HepG2 (cell line): Measurements from ENCODE around the gene RIPK3. TPM values are rescaled to one million over a fixed set of nuclear protein-coding genes. Genes with fewer than 3 reads are reported as not detected.

Source experiments
- BORCS8-MEF2B ChIP-seq: sonication (generic); formaldehyde crosslinking; IDR thresholded peaks from 2 replicates; pipeline ENCODE4 v1.8.0; 2022; ENCODE audit warnings: mild to moderate bottlenecking, missing genetic modification reagents
- CCDC6 ChIP-seq: sonication (generic); formaldehyde crosslinking; IDR thresholded peaks from 2 replicates; pipeline ENCODE4 v1.8.1; 2022; ENCODE audit warnings: mild to moderate bottlenecking, missing genetic modification reagents, moderate library complexity
- FOXO1 ChIP-seq: sonication (generic); formaldehyde crosslinking; IDR thresholded peaks from 2 replicates; pipeline ENCODE4 v1.4.0; 2020; ENCODE audit warnings: missing genetic modification reagents
- GABPB1 ChIP-seq: IDR thresholded peaks from 2 replicates; pipeline ENCODE4 v1.6.1; 2016; ENCODE audit warnings: mild to moderate bottlenecking, missing genetic modification reagents, moderate library complexity, missing compliant biosample characterization
- HCFC1 ChIP-seq: fragments of 150-350 bp; IDR thresholded peaks from 2 replicates; pipeline ENCODE4 v1.6.1; 2014; ENCODE audit warnings: low read depth, low read length
- HNRNPLL ChIP-seq: fragments of 200-400 bp; formaldehyde crosslinking; IDR thresholded peaks from 2 replicates; pipeline ENCODE4 v1.6.1; 2017; ENCODE audit warnings: mild to moderate bottlenecking, low read depth, low read length; ENCODE audit not compliant: poor library complexity, severe bottlenecking
- HOXA5 ChIP-seq: sonication (generic); formaldehyde crosslinking; IDR thresholded peaks from 2 replicates; pipeline ENCODE4 v1.4.0; 2020; ENCODE audit warnings: missing genetic modification reagents
- KLF11 ChIP-seq: IDR thresholded peaks from 2 replicates; pipeline ENCODE4 v1.6.1; 2016; ENCODE audit warnings: missing compliant biosample characterization
- MAZ ChIP-seq, 2 experiments: sonication (generic) in 1 of 2; formaldehyde crosslinking in 1 of 2; IDR thresholded peaks; 2 replicates each; pipeline versions ENCODE4 v1.5.0 to v1.6.1; 2012 to 2020; ENCODE audit warnings: low read depth in 2 of 2, mild to moderate bottlenecking in 2 of 2, borderline replicate concordance in 1 of 2, improper control_type of control experiment in 1 of 2, low read length in 1 of 2, missing genetic modification reagents in 1 of 2, moderate library complexity in 1 of 2
- NFE2L2 ChIP-seq: fragments of 150-350 bp; IDR thresholded peaks from 2 replicates; pipeline ENCODE4 v1.6.1; 2014; ENCODE audit warnings: low read length
- PHB2 ChIP-seq: fragments of 450-650 bp; IDR thresholded peaks from 2 replicates; pipeline ENCODE4 v1.6.1; 2018; ENCODE audit not compliant: partially characterized antibody
- SAP130 ChIP-seq: IDR thresholded peaks from 2 replicates; pipeline ENCODE4 v1.6.1; 2016; ENCODE audit warnings: low read depth
- TEAD3 ChIP-seq: optimal IDR thresholded peaks from 2 replicates; pipeline ENCODE3; 2016; ENCODE audit warnings: borderline replicate concordance
- U2AF1 ChIP-seq: fragments of 200-400 bp; formaldehyde crosslinking; optimal IDR thresholded peaks from 2 replicates; pipeline ENCODE3; 2017; ENCODE audit warnings: mild to moderate bottlenecking, low read depth, low read length
- ZNF256 ChIP-seq: sonication (generic); formaldehyde crosslinking; conservative IDR thresholded peaks from 2 replicates; pipeline ENCODE4 v1.4.0; 2020; ENCODE audit warnings: missing genetic modification reagents
- ZNF280B ChIP-seq: sonication (generic); formaldehyde crosslinking; IDR thresholded peaks from 2 replicates; pipeline ENCODE4 v1.5.0; 2020; ENCODE audit warnings: missing genetic modification reagents, mild to moderate bottlenecking, borderline replicate concordance
- ZNF383 ChIP-seq: sonication (generic); formaldehyde crosslinking; IDR thresholded peaks from 2 replicates; pipeline ENCODE4 v1.4.0; 2020; ENCODE audit warnings: missing genetic modification reagents, mild to moderate bottlenecking, borderline replicate concordance
- ZNF652 ChIP-seq: IDR thresholded peaks from 2 replicates; pipeline ENCODE4 v1.6.1; 2016; ENCODE audit warnings: low read depth, borderline replicate concordance
- ZNF678 ChIP-seq: sonication (generic); formaldehyde crosslinking; IDR thresholded peaks from 2 replicates; pipeline ENCODE4 v1.4.0; 2020; ENCODE audit warnings: mild to moderate bottlenecking, missing genetic modification reagents
- ZNF776 ChIP-seq: sonication (generic); formaldehyde crosslinking; IDR thresholded peaks from 2 replicates; pipeline ENCODE4 v1.4.0; 2020; ENCODE audit warnings: mild to moderate bottlenecking, missing genetic modification reagents
- ZNF800 ChIP-seq: sonication (generic); formaldehyde crosslinking; IDR thresholded peaks from 2 replicates; pipeline ENCODE4 v1.4.0; 2020; ENCODE audit warnings: missing genetic modification reagents
- ZSCAN21 ChIP-seq: sonication (generic); formaldehyde crosslinking; IDR thresholded peaks from 2 replicates; pipeline ENCODE4 v1.8.0; 2022; ENCODE audit warnings: mild to moderate bottlenecking, missing genetic modification reagents, moderate library complexity, borderline replicate concordance
- ZSCAN22 ChIP-seq: sonication (generic); formaldehyde crosslinking; IDR thresholded peaks from 2 replicates; pipeline ENCODE4 v1.4.0; 2020; ENCODE audit warnings: mild to moderate bottlenecking, missing genetic modification reagents
- ZSCAN29 ChIP-seq: sonication (generic); formaldehyde crosslinking; conservative IDR thresholded peaks from 2 replicates; pipeline ENCODE4 v1.4.0; 2020; ENCODE audit warnings: mild to moderate bottlenecking, missing genetic modification reagents
- polyA plus RNA-seq, 8 experiments: library from polyadenylated mRNA; depleted of rRNA in 3 of 8; stranded (reverse) in 7 of 8; unstranded in 1 of 8; fragments of >200 nt; fragmentation: Illumina TruSeq in 4 of 8; extraction: Trizol in 4 of 8; gene quantifications; 2 replicates each; pipeline versions ENCODE4 v1.2.1 to v1.2.3, GENCODE V29; 2011 to 2016; ENCODE audit warnings: low read depth in 4 of 8, missing spikeins in 1 of 8, mixed read lengths in 1 of 8; ENCODE audit not compliant: insufficient read depth in 1 of 8
- total RNA-seq, 5 experiments: library from RNA; depleted of rRNA; stranded (reverse); fragments of >200 nt; fragmentation: Illumina TruSeq; extraction: Trizol; gene quantifications; 2 replicates each; pipeline ENCODE4 v1.2.3, GENCODE V29; 2016; ENCODE audit warnings: low read depth in 1 of 5
- TF ChIP-seq, protein P1 (sequence below): sonication (generic); formaldehyde crosslinking; conservative IDR thresholded peaks from 2 replicates; pipeline ENCODE4 v1.8.0; 2022; ENCODE audit warnings: mild to moderate bottlenecking, moderate library complexity, missing genetic modification reagents

The RIPK3 gene
- total and polyA plus RNA-seq, 2 of the 13 experiments (the other 11 are each of a cell fraction or from before 2014, with no cell fraction given), result not detected

GRCh38 chr14:24366721-24367513, 27.1 kb upstream of the RIPK3 start (continued):
- TF ChIP-seq, protein P1, sequence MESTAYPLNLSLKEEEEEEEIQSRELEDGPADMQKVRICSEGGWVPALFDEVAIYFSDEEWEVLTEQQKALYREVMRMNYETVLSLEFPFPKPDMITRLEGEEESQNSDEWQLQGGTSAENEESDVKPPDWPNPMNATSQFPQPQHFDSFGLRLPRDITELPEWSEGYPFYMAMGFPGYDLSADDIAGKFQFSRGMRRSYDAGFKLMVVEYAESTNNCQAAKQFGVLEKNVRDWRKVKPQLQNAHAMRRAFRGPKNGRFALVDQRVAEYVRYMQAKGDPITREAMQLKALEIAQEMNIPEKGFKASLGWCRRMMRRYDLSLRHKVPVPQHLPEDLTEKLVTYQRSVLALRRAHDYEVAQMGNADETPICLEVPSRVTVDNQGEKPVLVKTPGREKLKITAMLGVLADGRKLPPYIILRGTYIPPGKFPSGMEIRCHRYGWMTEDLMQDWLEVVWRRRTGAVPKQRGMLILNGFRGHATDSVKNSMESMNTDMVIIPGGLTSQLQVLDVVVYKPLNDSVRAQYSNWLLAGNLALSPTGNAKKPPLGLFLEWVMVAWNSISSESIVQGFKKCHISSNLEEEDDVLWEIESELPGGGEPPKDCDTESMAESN (CRISPR knock-in tag), result peak; percentile 68
- TF ChIP-seq ZNF383 (CRISPR knock-in tag) (0 out of 2 replicates have a peak, but pooled peaks have one; percentile 91), ZSCAN21 (CRISPR knock-in tag) (peak; percentile 87), TEAD3 (CRISPR knock-in tag) (peak; percentile 46), ZNF800 (CRISPR knock-in tag) (0 out of 2 replicates have a peak, but pooled peaks have one; percentile 37), HCFC1 (no peak), ZNF652 (CRISPR knock-in tag) (peak; percentile 98), SAP130 (peak; percentile 72), ZNF678 (CRISPR knock-in tag) (0 out of 2 replicates have a peak, but pooled peaks have one; percentile 54), ZSCAN22 (CRISPR knock-in tag) (no peak), PHB2 (no peak), ZSCAN29 (CRISPR knock-in tag) (peak; percentile 92), HNRNPLL (peak; percentile 17), GABPB1 (CRISPR knock-in tag) (peak; percentile 60), MAZ (IDR thresholded peaks at IDR 0.05; ENCODE audit: borderline replicate concordance, low read depth, low read length) (peak; percentile 69), MAZ (CRISPR knock-in tag; IDR thresholded peaks at IDR 0.05; ENCODE audit: low read depth) (peak; percentile 80), CCDC6 (CRISPR knock-in tag) (no peak; the same call in 1 of the 2 replicates), NFE2L2 (no peak), HOXA5 (peak; percentile 22), ZNF256 (no peak; the same call in 1 of the 2 replicates), FOXO1 (CRISPR knock-in tag) (peak; percentile 7; the same call in 1 of the 2 replicates), ZNF280B (CRISPR knock-in tag) (0 out of 2 replicates have a peak, but pooled peaks have one; percentile 63), ZNF776 (CRISPR knock-in tag) (peak; percentile 57; the same call in 1 of the 2 replicates), KLF11 (CRISPR knock-in tag) (no peak), BORCS8-MEF2B (CRISPR knock-in tag) (peak; percentile 71; the same call in 1 of the 2 replicates), U2AF1 (no peak)
